Activated CD4-positive, alpha-beta T cell treated with anti-CD3 and anti-CD28 coated beads, Interleukin-10, Interleukin-2, amounts not matched to agents 100 ng/mL and 50 ng/mL, durations not matched to agents 16 hours and 8 hours (primary cell): ENCODE measurements around the gene IFT74.
A peak's percentile ranks its signal among the peaks of the same experiment; 100 is the strongest.

Source experiments
- DNase-seq: peaks from one replicate; pipeline ENCODE4 v3.0.0-alpha.2; 2020

The IFT74 gene

GRCh38 chr9:26975728-26976707 lies 19.8 kb downstream of the IFT74 start:
- no peak for DNase-seq

- no peak for DNase-seq
Observed at GRCh38 chr9:26983340-26983739, 27.1 kb downstream of the IFT74 start.

GRCh38 chr9:26995810-26996209 lies 39.6 kb downstream of the IFT74 start:
- DNase-seq = no peak

GRCh38 chr9:27003426-27004077 lies 47.3 kb downstream of the IFT74 start:
- no peak for DNase-seq

- DNase-seq = no peak
Observed at GRCh38 chr9:27005491-27005890, 49.3 kb downstream of the IFT74 start, which contains the start of gene LRRC19. Gene LRRC19, minus strand, starts transcription at chr9:27005672. Its CDS starts 5,978 bp downstream, at chr9:26999694.

- no peak for DNase-seq
Observed at GRCh38 chr9:27019589-27019988, 63.4 kb downstream of the IFT74 start.

- DNase-seq = no peak
Observed at GRCh38 chr9:27022920-27023319, 66.7 kb downstream of the IFT74 start.

GRCh38 chr9:27029186-27029585 lies 73.0 kb downstream of the IFT74 start:
- DNase-seq = no peak

GRCh38 chr9:27033815-27034403 lies 77.7 kb downstream of the IFT74 start:
- peak; percentile 57 for DNase-seq

- DNase-seq = no peak
Observed at GRCh38 chr9:27037499-27037898, 81.3 kb downstream of the IFT74 start.

GRCh38 chr9:27041746-27042145 lies 85.5 kb downstream of the IFT74 start:
- no peak for DNase-seq

GRCh38 chr9:27042476-27042875 lies 86.3 kb downstream of the IFT74 start:
- DNase-seq = no peak

GRCh38 chr9:27043176-27043575 lies 87.0 kb downstream of the IFT74 start:
- DNase-seq = no peak

- no peak for DNase-seq
Observed at GRCh38 chr9:27047136-27047535, 90.9 kb downstream of the IFT74 start.

GRCh38 chr9:27053369-27054022 lies 97.3 kb downstream of the IFT74 start:
- no peak for DNase-seq

GRCh38 chr9:27054125-27054524 lies 97.9 kb downstream of the IFT74 start:
- no peak for DNase-seq

GRCh38 chr9:27054841-27055240 lies 98.6 kb downstream of the IFT74 start:
- DNase-seq = no peak

- no peak for DNase-seq
Observed at GRCh38 chr9:27059412-27059811, 103.2 kb downstream of the IFT74 start.

GRCh38 chr9:27059907-27060306 lies 103.7 kb downstream of the IFT74 start:
- DNase-seq = no peak

- no peak for DNase-seq
Observed at GRCh38 chr9:27065288-27065687, 109.1 kb downstream of the IFT74 start.

- no peak for DNase-seq
Observed at GRCh38 chr9:27073841-27074728, 117.9 kb downstream of the IFT74 start.

GRCh38 chr9:27078685-27079084 lies 122.5 kb downstream of the IFT74 start:
- DNase-seq = no peak
